ENCODE data around the gene STBD1.

- TF ChIP-seq POLR2A (IDR thresholded peaks at IDR 0.05) = no peak
- no peak for TF ChIP-seq CTCF (IDR thresholded peaks at IDR 0.05)
These were observed 35.7 kb downstream of the STBD1 start for GRCh38 chr4:76342191-76342590.
